Left forelimb (tissue), 1 donor: ENCODE data around the gene CIDEA.

ENCODE experiments used
- DNase-seq: peaks from one replicate; pipeline ENCODE4 v3.0.0-alpha.2; 2018; ENCODE audit warnings: low spot score

Gene CIDEA

DNA sequence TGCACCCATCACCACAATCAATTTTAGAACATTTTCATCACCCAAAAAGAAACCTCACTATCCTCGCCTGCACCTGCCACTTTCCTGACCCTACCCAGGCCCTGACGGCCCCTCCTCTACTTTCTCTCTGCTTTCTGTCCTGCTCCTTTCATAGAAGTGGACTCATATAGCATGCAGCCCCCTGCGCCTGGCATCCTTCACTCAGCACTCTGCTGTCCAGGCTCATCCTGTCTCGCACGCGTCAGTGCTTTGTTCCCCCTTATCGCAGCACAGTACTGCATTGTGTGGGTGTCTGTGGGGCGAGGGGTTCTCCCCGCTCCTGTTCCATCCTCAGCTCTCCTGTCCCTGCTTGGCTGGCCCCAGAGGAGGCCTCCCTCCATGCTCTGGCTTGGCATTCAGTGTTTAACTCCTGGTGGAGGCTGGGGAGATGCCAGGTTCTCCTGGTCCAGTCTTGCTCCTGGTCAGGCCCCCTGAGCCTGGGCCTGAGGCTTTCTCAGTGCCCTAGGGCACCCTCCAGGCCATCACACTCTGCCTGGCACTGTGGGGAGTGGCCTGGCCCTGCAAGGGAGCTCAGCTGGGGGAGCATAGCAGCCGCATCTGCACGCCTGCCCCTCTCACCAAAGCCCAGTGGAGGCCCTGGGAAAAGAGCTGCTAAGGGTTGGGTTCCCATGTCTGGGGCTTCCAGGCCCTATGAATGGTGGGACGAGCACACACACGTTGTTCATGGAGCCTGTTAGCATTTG lies 47.3 kb downstream of the CIDEA start:
- DNase-seq: no peak

GRCh38 chr18:12302391-12303147 lies 48.4 kb downstream of the CIDEA start:
- DNase-seq: no peak

DNA sequence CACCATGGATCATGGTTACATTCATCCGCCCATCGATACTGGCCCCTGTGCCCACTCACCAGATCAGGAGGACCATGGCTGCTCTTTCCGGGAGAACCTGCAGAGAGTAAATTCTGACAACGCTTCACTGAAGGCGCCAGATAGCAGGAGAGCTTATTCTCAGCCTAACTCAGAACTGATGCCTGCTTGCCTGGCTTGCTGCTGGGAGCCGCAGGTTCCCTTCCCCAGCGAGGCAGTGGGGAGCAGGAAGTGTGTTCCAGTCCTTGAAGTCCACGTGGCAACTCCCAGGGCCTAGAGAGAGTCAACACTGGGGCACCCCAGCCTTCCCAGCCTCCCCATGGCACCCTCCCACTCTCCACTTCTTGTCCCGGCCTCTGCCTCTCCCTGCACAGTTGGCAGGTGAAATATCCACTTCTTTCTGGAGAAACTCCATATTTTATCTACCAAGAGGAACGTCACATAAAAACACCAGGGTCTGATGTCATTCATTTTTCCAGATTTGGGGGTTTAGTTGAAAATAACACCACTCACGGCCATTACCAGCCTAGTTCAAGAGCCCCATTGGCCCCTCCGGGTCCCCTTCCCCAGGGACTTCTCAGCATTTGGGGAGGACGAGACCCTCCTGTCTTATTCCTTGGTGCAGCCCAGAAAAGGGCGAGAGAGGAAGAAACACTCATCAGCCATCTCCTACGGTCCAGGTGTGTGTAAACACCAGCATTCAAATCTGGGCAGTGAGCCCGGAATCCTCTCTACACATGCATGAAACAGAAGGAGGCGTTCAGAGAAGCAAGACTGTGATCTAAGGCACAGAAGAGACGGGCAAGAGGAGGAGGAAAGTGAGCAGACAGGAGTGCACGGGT lies 50.4 kb downstream of the CIDEA start:
- DNase-seq: no peak

GRCh38 chr18:12305211-12305610 lies 51.0 kb downstream of the CIDEA start:
- no peak for DNase-seq

- no peak for DNase-seq
These were observed 51.9 kb downstream of the CIDEA start for GRCh38 chr18:12305930-12306629.

DNA sequence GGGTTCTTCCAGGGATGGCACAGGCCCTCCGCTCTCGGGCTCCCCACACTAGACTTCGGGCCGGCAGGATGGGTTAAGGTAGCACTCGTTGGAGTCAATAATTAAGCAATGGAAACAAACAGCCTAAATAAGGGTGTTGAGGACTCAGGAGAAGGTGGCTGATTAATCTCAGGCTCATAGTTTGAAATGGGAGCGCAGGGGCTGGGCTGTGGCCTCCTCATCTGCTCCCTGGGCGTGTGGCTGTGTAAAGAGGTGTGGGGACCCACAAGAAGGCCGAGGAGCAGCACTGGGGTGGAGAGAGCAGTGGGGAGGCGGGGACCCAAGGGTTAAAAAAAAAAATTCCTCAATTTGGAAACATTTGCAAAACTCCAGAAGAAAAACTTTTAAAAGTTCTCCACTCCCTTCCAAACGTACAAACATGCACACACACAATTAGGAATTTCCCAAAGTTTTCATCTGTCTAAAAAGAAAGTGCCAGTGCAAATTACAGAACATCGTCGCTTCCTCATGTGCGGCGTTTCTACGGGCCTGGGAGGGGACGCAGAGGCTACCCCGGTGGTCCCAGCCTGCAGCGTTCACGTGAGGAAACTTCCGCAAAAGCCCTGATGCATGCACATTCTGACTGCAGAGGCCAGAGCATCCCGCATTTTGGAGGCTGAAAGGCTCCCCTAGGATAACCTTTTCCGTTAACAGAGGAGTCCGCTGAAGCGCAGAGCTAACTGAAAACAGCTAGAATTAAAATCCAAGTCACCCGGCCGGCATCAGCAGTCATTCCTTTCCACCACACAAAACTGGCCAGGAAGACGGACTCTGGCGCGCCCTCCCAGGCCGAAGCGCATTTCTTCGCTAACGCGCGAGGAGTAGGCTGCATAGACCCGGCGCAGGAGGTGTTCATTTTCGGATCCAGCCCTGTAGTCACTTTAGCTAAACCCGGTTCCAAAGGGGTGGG lies 52.9 kb downstream of the CIDEA start:
- peak; percentile 83 for DNase-seq

DNA sequence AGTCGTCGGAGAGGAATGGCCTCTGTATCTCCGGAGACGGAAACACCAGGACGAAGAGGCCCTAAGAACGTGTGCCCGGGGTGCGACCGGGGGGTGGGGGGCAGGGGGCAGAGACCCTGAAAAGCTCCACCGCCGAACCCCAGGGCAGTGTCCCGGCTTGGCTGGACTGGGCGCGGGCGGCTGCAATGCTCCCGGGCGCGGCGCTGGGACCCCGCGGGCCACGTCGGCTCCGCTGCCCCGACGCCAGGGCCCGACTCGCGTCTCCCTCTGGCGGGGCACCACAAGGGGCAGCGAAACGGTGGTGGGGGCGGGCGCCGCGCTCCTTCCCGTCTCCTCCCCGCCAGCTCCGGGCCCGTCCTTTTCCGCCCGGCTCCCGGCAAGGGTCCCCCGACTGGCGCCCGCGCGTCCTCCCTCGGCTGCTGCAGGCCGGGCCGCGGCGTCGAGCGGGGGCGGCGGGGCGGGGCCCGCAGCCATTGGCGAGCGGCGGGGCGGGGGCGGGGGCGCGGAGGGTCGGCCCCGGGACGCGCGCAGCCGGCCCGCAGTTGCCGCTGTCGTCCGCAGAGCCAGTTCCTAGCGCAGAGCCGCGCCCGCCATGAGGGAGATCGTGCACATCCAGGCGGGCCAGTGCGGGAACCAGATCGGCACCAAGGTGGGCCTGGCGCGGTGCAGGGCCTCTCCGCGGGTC lies 53.7 kb downstream of the CIDEA start, which contains the start of gene TUBB6:
Gene TUBB6, plus strand, starts transcription at position 541 of the 685 bp plus-strand sequence. Its CDS starts 52 bp downstream, at position 593.
- DNase-seq: peak; percentile 89

- peak; percentile 91 for DNase-seq
These were observed 54.4 kb downstream of the CIDEA start for GRCh38 chr18:12308386-12309100.

GRCh38 chr18:12309683-12310198 lies 55.6 kb downstream of the CIDEA start:
- no peak for DNase-seq

DNA sequence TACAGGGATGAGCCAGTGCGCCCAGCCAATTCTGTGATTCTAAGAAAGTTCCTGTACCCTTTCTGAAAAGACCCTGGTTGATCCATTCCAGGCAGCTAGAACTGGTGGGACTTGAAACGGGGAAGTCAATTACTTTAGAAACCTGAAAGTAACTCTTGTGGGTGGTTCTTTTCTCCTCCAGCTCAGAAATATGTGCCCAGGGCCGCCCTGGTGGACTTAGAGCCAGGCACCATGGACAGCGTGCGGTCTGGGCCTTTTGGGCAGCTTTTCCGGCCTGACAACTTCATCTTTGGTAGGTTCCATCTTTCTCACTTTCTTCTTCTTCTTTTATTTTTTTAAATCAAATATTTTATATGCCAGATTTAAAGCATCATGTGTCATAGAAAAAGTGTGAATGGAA lies 56.6 kb downstream of the CIDEA start:
- DNase-seq: no peak

DNA sequence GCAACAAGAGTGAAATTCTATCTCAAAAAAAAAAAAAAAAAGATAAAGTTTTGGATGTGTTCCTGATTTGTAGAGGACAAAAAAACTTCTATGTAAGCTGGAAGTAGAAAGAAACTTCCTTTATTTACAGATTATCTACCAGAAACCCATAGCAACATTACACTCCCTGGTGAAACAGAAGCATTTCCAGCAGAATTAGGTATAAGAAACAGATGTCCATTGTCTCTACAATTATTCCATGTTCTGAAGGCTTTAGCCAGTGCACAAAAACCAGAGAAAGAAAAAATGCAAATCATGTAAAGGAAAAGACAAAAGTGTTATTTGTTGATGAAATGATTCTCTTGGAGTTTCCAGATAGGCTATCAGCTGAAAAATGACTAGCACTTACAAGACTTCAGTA lies 58.8 kb downstream of the CIDEA start:
- DNase-seq: no peak

GRCh38 chr18:12313530-12314245 lies 59.5 kb downstream of the CIDEA start:
- DNase-seq: no peak

GRCh38 chr18:12314591-12315305 lies 60.6 kb downstream of the CIDEA start:
- DNase-seq: no peak

GRCh38 chr18:12315490-12315889 lies 61.3 kb downstream of the CIDEA start:
- no peak for DNase-seq

DNA sequence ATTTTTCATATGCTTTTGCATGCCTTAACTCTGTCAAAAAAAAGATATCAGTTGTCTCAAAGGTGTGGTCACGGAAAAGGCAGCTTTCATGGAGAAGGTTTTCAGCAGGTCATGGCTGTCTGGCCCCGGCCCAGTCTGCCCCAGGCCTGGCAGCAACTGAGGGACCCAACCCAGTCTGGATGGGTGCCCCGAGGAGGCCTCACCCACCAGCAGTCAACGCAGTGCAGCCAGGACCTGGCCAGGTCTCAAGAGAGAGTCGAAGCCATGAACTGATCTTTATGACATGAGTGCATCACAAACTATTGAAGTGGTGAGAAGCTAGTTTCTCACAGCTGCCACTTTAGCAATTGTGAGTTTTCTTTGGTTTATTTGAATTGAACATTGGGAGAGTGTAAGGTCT lies 61.8 kb downstream of the CIDEA start:
- DNase-seq: no peak

DNA sequence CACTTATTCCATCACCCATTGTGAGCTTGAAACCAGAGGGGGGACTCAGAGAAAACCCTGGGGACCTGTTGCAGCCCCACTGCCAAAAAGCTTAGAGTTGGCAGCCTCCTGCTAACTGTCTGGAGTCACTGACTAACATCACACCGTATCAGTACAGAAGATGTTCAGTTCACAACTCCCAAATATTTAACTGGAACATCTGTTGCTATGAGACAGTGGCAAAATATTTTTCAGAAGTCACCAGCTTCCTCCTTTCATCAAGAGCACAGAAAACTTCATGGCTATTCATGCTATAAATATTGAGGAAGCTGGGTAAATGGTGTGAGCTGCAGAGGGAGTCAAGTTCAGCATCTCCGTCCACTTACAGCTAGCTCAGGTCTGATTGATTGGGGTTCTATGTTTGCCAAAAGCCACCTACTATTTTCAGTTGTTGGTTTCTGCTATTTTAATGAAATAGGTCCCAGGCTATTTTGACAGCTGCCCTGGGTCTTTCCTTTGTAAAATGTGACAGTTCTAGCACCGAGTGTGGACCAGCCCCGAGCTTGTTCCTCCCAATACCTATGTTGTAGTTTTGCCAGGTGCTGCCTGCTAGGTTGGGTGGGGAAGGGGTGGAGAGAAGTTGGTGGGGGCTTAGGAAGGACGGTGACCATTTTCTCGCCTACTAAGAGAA lies 63.6 kb downstream of the CIDEA start:
- no peak for DNase-seq

DNA sequence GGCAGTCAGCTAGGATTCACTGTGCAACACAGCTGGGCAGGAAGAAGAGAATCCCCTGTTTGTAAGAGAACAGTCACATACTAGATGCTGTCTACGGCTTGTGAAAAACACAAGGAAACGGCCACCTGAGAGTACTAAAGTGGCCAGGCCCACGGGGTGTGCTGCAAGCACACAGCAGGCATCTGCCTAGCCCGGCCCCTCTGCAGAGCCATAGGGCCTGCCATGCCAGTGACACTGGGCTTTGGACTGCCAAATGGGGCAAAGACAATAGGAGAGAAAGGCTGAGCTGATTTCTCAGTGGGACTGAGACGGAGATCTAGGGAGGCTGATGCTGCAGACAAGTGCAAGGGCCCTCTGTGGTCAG lies 64.2 kb downstream of the CIDEA start:
- no peak for DNase-seq
